Glutamatergic neuron (in vitro differentiated cells): Measurements from ENCODE around the gene MTRF1. TPM values are rescaled to one million over a fixed set of nuclear protein-coding genes. Genes with fewer than 3 reads are reported as not detected.

ENCODE experiments used
- DNase-seq: peaks from one replicate; pipeline ENCODE4 v3.0.0; 2022
- H3K27ac Mint-ChIP-seq: one replicate; pipeline ENCODE4 v1.8.0; 2020; ENCODE audit warnings: mild to moderate bottlenecking, mixed read lengths, inconsistent platforms; ENCODE audit not compliant: unreplicated experiment
- H3K27me3 Mint-ChIP-seq: one replicate; pipeline ENCODE4 v1.8.0; 2020; ENCODE audit warnings: mild to moderate bottlenecking, moderate library complexity, mixed read lengths, inconsistent platforms; ENCODE audit not compliant: unreplicated experiment
- H3K36me3 Mint-ChIP-seq: one replicate; pipeline ENCODE4 v1.8.0; 2020; ENCODE audit warnings: mild to moderate bottlenecking, mixed read lengths, inconsistent platforms; ENCODE audit not compliant: unreplicated experiment
- H3K4me1 Mint-ChIP-seq: one replicate; pipeline ENCODE4 v1.8.0; 2020; ENCODE audit warnings: mild to moderate bottlenecking, low read depth, mixed read lengths, inconsistent platforms; ENCODE audit not compliant: unreplicated experiment
- H3K4me3 Mint-ChIP-seq: one replicate; pipeline ENCODE4 v1.8.0; 2020; ENCODE audit warnings: mild to moderate bottlenecking, mixed read lengths, inconsistent platforms; ENCODE audit not compliant: unreplicated experiment
- H3K9me3 Mint-ChIP-seq: one replicate; pipeline ENCODE4 v1.8.0; 2020; ENCODE audit warnings: mild to moderate bottlenecking, moderate library complexity, mixed read lengths, inconsistent platforms; ENCODE audit not compliant: unreplicated experiment
- CTCF ChIP-seq: fragments of 200-600 bp; sonication (generic); IDR thresholded peaks from one replicate; pipeline ENCODE4 v1.5.0; 2021; ENCODE audit not compliant: partially characterized antibody, unreplicated experiment
- long read RNA-seq: library from polyadenylated mRNA; unstranded; transcript quantifications from one replicate; pipeline ENCODE4 v2.0.0, GENCODE V29; 2020; ENCODE audit not compliant: unreplicated experiment
- total RNA-seq: library from RNA; stranded (reverse); fragmentation: NEBNext Ultra II Directional; extraction: Animal tissue kit (Norgen Biotek cat#: 25700); gene quantifications from one replicate; pipeline ENCODE4 v1.2.1, GENCODE V29; 2021; ENCODE audit not compliant: unreplicated experiment

The MTRF1 gene
- total RNA-seq, result 15.2 TPM
- long read RNA-seq, partial matches to known transcripts, result 1 of 3 reads
- long read RNA-seq, other reads (novel, unspliced or antisense), result 1 of 3 reads

GRCh38 chr13:41263261-41263971 is at the start of gene MTRF1:
TSS of gene MTRF1 (minus strand) at chr13:41263576. CDS start at chr13:41260907, 2,669 bp downstream.
- Mint-ChIP-seq H3K4me1 (no peaks in the 10 kb centered on the region), H3K9me3 (peaks cover 1% of the 10 kb centered on the region), H3K36me3 (no peaks in the 10 kb centered on the region), H3K4me3 (peak within 1 kb of the TSS; percentile 99), H3K27ac (peak within 1 kb of the TSS; percentile 88), H3K27me3 (peaks cover 1% of the 10 kb centered on the region)
- no peak for TF ChIP-seq CTCF
- DNase-seq, result peak; percentile 76

- Mint-ChIP-seq H3K9me3 (no peaks in the 10 kb centered on the region), H3K36me3 (no peaks in the 10 kb centered on the region), H3K4me3 (peak overlapping the region; percentile 41), H3K27me3 (peaks cover 5% of the 10 kb centered on the region), H3K4me1 (peaks cover 4% of the 10 kb centered on the region), H3K27ac (no peak overlapping the region)
- no peak for DNase-seq
- TF ChIP-seq CTCF, result no peak
These were observed 49.7 kb upstream of the MTRF1 start for GRCh38 chr13:41313117-41313516.

GRCh38 chr13:41312176-41312500 is 48.8 kb upstream of the MTRF1 start:
- Mint-ChIP-seq H3K9me3 (no peaks in the 10 kb centered on the region), H3K4me3 (peak overlapping the region; percentile 96), H3K27me3 (peaks cover 5% of the 10 kb centered on the region), H3K27ac (peak overlapping the region; percentile 77), H3K4me1 (peaks cover 4% of the 10 kb centered on the region), H3K36me3 (no peaks in the 10 kb centered on the region)
- no peak for DNase-seq
- no peak for TF ChIP-seq CTCF

- Mint-ChIP-seq H3K27me3 (peaks cover 5% of the 10 kb centered on the region), H3K36me3 (no peaks in the 10 kb centered on the region), H3K4me1 (peaks cover 4% of the 10 kb centered on the region), H3K4me3 (peak overlapping the region; percentile 96), H3K9me3 (no peaks in the 10 kb centered on the region), H3K27ac (peak overlapping the region; percentile 77)
- TF ChIP-seq CTCF, result no peak
- peak; percentile 50 for DNase-seq
These were observed 48.2 kb upstream of the MTRF1 start for GRCh38 chr13:41311406-41312175.

- Mint-ChIP-seq H3K27me3 (peaks cover 5% of the 10 kb centered on the region), H3K36me3 (no peaks in the 10 kb centered on the region), H3K4me3 (peak within 1 kb of the TSS; percentile 96), H3K9me3 (no peaks in the 10 kb centered on the region), H3K27ac (peak within 1 kb of the TSS; percentile 78), H3K4me1 (peaks cover 4% of the 10 kb centered on the region)
- peak; percentile 99 for DNase-seq
- TF ChIP-seq CTCF, result no peak
These were observed 47.6 kb upstream of the MTRF1 start, which contains the start of gene NAA16 for GRCh38 chr13:41310963-41311405. TSS of gene NAA16 (plus strand) at chr13:41311267. CDS start at chr13:41311529, 262 bp downstream.
